Astrocyte (in vitro differentiated cells and primary cell): ENCODE results near the gene IGSF3.
"Not testable (repeated sequence)": the region's sequence is repeated elsewhere in the genome, so short reads cannot be mapped to it uniquely, and the experiment has no call there.

Experiments
- EZH2 ChIP-seq: IDR thresholded peaks from 2 replicates; pipeline ENCODE4 v1.6.1; 2012; ENCODE audit warnings: mild to moderate bottlenecking, low read length, inconsistent platforms; ENCODE audit not compliant: insufficient read depth
- TF ChIP-seq, protein P1 (sequence below): IDR thresholded peaks from 2 replicates; pipeline ENCODE4 v1.5.1; 2011; ENCODE audit warnings: low read depth, mild to moderate bottlenecking, inconsistent platforms, low read length, moderate library complexity; ENCODE audit not compliant: insufficient read depth

DNA sequence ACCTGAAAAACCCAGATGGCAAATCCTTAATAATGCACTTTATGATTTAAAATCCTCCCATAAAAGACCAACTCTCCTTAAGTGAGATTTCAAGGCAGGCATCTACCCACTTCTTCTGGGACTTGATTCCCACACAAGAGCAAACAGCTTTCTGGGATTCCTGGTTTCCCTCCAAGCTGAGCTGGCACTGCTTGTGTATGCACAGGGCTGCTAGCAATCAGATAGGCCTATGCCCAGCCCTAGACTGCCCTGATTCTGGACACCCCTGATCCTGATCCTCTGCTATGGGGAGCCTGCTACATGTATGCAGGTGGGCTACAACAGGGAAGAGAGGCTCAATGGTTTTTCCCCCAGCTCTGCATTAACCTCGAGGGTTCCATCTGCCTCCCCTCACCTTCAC lies 60.1 kb downstream of the IGSF3 start:
- TF ChIP-seq, protein P1, sequence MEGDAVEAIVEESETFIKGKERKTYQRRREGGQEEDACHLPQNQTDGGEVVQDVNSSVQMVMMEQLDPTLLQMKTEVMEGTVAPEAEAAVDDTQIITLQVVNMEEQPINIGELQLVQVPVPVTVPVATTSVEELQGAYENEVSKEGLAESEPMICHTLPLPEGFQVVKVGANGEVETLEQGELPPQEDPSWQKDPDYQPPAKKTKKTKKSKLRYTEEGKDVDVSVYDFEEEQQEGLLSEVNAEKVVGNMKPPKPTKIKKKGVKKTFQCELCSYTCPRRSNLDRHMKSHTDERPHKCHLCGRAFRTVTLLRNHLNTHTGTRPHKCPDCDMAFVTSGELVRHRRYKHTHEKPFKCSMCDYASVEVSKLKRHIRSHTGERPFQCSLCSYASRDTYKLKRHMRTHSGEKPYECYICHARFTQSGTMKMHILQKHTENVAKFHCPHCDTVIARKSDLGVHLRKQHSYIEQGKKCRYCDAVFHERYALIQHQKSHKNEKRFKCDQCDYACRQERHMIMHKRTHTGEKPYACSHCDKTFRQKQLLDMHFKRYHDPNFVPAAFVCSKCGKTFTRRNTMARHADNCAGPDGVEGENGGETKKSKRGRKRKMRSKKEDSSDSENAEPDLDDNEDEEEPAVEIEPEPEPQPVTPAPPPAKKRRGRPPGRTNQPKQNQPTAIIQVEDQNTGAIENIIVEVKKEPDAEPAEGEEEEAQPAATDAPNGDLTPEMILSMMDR = not testable (repeated sequence)
- not testable (repeated sequence) for TF ChIP-seq EZH2
